HG02938 (cell line): ENCODE measurements around the gene PHACTR1.

Experiments
- ATAC-seq: cut with Tn5 transposase; IDR thresholded peaks from one replicate; pipeline ENCODE4 v1.9.1; 2021; ENCODE audit warnings: mild to moderate bottlenecking, moderate library complexity; ENCODE audit not compliant: unreplicated experiment

The PHACTR1 gene

GRCh38 chr6:13175759-13176158 is 459.2 kb downstream of the PHACTR1 start:
- no peak for ATAC-seq

DNA sequence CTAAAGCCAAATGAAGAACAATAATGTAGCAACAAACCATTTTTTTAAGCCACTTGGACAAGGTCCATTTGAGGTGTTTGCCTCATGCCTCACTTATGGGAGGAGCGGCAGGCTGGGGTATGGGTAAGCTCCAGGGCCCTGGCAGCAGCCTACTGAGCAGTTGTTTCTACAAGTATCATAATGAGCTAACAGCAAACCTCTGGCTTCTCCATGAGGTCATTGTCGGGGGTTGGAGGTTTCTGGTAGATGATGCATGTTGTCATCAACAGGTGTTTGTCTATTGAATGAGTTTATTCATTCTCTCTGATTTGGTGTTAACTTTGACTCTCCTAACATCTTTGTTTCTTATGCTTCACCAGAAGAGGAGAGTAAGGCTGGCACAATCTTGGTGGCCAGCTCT is 461.1 kb downstream of the PHACTR1 start:
- no peak for ATAC-seq

GRCh38 chr6:13178107-13178506 is 461.5 kb downstream of the PHACTR1 start:
- no peak for ATAC-seq

GRCh38 chr6:13180538-13180937 is 464.0 kb downstream of the PHACTR1 start:
- no peak for ATAC-seq

DNA sequence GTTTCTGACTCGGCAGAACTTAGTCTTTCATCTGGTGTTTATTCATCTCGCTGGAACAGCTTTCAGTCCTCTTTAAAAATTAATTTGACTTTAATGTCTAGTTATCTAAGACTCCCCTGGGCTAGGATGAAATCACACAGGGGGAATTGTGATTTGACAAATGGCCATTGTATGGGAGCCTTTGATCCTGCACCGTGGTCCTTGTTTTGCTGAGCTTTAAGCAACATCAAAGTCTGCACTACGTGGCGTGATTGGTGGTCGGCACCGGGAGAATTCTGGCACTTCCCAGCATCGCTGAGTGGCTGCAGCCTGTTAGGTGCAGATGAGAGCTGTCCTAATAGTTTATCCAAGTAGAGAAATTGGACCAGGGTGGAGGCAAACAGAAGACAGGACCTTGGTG is 464.8 kb downstream of the PHACTR1 start:
- ATAC-seq = no peak

DNA sequence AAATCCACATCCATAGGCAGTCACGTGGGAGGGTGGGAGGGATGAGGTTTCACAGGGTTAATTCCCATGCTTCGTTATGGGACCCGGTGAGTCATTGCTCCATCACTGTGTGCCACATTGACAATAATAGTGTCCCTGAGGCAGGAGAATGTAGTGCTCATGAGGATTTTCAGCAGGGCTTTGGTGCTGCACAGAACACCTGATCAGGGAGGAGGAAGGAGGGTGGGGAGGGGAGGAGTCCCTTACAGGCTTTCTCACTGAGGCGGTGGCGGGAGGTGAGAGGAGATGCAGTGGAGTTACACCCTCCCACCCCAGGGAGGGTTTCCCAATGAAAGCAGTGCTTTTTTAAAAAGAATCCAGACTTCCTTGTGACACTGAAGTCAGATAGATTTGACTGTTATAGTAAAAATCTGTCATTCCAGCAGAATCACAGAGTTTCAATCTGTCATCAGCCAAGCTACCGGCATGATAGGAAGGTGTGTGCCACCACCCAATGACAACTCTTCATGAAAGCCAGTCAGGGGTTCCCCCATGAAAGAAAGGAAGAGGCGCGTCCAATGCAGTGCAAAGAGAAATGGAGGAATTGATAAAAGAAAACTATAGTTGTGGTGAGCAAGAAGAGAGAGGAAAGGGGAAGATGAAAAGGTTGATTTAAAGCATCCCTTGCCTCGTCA is 467.0 kb downstream of the PHACTR1 start:
- no peak for ATAC-seq

- no peak for ATAC-seq
Observed at GRCh38 chr6:13184089-13184468, 467.5 kb downstream of the PHACTR1 start.

- ATAC-seq = no peak
Observed at GRCh38 chr6:13184547-13184946, 468.0 kb downstream of the PHACTR1 start.

GRCh38 chr6:13186861-13187260 is 470.3 kb downstream of the PHACTR1 start:
- ATAC-seq = no peak

DNA sequence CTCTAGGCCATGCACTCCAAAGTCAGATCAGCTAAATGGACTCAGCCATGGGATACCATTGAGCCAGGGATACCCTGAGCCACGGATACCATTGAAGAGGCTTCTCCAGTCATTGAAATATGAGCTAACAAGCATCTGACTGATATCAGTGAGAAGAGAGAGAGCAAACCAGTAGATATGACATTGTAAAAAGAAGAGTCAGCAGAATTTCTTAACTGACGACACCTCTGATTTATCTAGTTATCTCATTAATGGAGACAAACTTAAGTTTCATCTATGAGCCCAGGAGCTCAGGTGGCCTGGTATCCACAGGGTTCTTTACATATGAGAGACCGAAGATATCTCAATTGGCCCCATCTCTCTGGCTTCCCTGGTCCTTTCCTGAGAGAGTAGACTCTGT is 471.1 kb downstream of the PHACTR1 start:
- no peak for ATAC-seq

DNA sequence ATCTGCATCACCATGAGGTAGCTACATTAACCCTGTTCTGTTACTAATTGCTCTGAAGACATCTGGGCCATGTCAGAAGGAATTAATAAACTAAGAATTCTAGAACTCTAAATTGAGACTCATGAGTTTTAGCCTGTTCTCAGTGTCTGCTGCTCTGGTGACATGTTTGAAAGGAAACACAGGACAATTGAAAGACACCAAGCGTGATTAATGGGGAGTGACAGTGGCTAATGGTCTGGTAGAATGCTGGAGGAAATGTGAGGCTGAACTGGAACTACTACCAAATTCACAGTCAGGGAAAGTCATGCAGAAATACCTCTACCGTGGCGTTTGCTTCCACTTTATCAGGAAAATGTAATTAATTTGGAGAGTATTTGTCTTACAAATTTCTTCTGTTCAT is 471.7 kb downstream of the PHACTR1 start:
- no peak for ATAC-seq

GRCh38 chr6:13189710-13190109 is 473.1 kb downstream of the PHACTR1 start:
- ATAC-seq = no peak

DNA sequence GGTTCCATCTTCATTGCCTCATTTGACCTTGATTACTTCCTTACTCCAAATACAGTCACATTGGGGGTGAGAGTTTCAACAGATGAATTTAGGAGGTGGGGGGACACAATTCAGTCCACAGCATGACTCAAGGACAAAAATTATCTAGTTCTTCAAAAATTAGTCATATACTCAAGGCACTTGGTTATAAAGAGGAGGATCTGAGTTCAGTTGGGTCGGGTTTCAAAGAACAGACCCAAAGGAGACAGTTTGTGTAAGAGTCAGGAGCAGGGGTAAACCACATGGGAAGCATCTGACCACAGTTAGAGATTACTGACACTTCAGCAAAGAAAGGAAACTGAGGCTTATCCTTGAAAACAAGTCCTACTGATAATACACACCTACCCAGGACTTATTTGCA is 473.8 kb downstream of the PHACTR1 start:
- no peak for ATAC-seq

DNA sequence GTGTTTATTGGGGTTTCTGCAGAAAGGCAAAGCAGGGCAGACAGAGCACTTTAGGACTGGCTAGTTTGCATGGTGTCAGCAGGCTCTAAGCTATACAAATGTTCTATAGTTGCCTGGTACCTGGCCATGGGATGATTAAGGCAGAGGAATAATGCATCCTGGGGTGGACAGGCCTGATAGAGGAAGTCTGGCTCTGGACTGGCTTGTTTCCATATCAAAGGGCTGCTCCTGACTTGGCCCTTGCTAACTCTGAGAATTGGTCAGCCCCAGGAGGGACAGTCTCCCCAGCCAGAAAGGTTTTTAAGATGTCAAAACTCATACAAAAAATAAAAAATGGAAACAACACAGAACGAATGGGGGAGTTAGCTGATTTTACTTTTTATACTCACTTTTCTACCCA is 474.9 kb downstream of the PHACTR1 start:
- ATAC-seq = no peak

GRCh38 chr6:13194852-13195251 is 478.3 kb downstream of the PHACTR1 start:
- no peak for ATAC-seq

GRCh38 chr6:13195803-13196202 is 479.2 kb downstream of the PHACTR1 start:
- ATAC-seq = no peak

GRCh38 chr6:13198168-13198567 is 481.6 kb downstream of the PHACTR1 start:
- ATAC-seq = no peak

DNA sequence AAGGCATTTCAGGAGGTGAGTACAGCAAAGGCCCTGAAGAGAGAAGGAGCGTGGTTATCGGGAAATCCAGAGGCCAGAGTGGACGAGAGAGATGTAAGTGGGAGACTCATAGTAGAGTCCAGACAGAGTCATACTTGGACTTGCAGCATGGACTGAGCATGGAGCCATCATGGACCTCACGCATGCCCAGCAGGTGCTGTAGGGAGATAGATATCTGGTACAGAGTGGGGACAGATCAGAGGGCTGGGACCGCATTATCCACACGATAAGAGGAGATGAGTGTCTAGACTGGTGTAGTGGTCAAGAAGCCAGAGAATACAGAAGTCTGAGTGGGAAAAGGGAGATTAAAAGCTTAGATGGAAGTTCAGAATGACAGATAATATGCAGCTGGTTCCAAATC is 484.8 kb downstream of the PHACTR1 start:
- ATAC-seq = no peak

DNA sequence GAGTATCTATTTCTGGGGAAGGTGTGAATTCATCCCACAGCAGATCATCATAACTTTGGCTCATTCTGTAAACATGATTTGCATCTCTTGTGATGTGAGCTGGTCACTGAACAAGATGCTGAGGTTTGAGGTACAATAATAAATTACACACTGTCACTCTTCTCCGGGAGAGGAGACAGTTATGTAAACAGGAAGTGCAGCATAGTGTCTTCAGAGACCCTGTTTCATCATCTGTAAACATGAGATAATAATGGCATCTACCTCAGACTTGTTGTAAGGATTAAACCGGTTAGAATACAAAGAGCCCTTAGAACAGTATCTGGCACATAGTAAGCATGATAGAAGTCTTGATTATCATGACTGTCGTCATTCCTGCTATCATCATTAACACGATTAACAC is 486.6 kb downstream of the PHACTR1 start:
- ATAC-seq = no peak

GRCh38 chr6:13205106-13205505 is 488.5 kb downstream of the PHACTR1 start:
- no peak for ATAC-seq

DNA sequence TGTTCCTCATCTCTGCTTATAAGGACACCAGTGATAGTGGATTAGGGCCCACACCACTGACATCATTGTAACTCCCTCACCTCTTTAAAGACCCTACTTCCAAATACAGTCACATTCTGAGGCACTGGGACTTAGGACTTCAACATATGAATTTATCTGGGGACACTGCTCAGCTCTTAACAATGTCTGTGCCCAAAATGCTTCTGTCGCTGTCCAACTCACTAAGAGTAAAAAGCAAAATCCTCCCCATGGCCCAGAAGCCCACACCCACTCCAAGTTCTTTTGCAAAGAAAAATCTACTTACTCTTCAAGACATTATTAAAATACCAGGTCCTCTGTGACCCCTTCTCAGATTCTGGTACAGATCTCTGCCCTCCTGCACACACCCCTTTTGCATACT is 495.5 kb downstream of the PHACTR1 start:
- no peak for ATAC-seq

DNA sequence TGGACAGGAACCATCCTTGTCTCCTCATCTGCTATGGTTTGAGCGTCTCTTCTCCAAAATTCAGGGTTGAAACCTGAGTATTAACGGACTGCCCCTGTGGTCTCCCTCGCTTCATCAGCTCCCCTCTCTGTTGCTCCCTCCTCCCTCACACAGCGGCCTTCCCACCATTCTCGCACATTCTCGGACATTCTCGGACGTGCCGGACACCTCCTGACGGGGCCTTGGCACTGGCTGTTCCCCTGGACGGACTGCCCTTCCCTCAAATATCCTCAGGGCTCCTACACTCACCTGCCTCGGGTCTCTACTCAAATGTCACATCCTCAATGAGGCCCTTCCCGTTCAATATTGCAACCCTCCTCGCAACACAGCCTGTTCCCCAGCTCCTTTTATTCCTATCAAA is 496.0 kb downstream of the PHACTR1 start:
- no peak for ATAC-seq

DNA sequence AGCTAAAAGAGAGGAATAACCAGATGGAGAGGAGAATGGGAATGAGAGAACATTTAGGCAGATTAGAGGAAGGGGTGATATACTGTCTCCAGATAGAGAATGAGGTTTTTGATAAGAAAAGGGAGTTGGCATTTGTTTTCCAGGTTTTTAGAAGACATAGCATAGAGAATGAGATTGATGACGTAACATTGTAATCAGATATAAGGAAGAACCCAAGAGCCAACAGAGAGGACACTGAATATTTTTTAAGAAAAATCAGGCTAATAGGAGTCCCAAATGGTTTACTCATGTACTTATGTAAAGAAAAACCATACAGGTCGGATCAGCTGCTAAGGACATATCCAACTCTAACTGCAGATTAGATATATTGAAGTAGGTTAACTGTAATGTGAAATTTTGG is 498.8 kb downstream of the PHACTR1 start:
- no peak for ATAC-seq
